ENCODE measurements around the gene LGALS16.

GRCh38 chr19:39701291-39701690, 45.6 kb downstream of the LGALS16 start:
- TF ChIP-seq SIN3A (IDR thresholded peaks at IDR 0.05; ENCODE audit: borderline replicate concordance, insufficient read depth, low read length) (no peak), REST (IDR thresholded peaks at IDR 0.05; ENCODE audit: insufficient read depth in 1 of 2, low read depth in 2 of 2, low read length in 2 of 2) (no peak), POLR2AphosphoS5 (IDR thresholded peaks at IDR 0.05; ENCODE audit: low read depth, low read length) (no peak), TAF1 (IDR thresholded peaks at IDR 0.05; ENCODE audit: borderline replicate concordance, insufficient read depth, low read length) (no peak), FOXP2 (optimal IDR thresholded peaks at IDR 0.05; ENCODE audit: borderline replicate concordance, extremely low read depth, extremely low read length, insufficient read depth) (no peak)

Data from PFSK-1 (cell line).